Subcutaneous adipose tissue (tissue), 4 donors: ENCODE data around the gene NOM1. TPM values are rescaled to one million over a fixed set of nuclear protein-coding genes. Genes with fewer than 3 reads are reported as not detected.

Source experiments
- CTCF ChIP-seq: fragments of 450-650 bp; IDR thresholded peaks from one replicate; pipeline ENCODE4 v1.5.1; 2016; ENCODE audit warnings: low read depth, mild to moderate bottlenecking, control low read depth, antibody characterized with exemption, moderate library complexity
- total RNA-seq, 4 donors: library from RNA; depleted of rRNA; stranded (reverse); fragments of >200 nt; gene quantifications; one replicate each; pipeline ENCODE4 v1.1.0, GENCODE V29; 2016

Gene NOM1
- total RNA-seq, 4 donors from 2014 or later = 12.7 to 25.1 (median 18.7) TPM

DNA sequence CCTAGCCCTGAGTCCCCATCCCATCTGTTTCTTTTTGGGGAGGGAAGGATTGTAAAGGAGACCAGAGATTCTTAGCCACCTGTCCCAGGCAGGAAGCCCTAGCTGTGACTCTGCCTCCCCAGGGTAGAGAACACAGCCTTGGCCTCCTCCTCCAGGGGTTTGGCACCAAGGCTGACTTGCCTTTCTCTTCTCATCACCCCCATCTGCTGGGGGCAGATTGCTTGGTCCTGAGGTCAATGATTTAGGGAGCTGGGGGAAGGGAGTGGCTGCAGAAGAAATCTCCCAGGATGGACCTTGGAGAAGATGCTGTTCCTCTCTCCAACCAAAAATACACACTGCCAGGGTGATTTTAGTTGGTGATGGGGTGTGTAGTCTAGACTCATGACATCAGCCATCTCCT, 63.6 kb downstream of the NOM1 start:
- no peak for TF ChIP-seq CTCF

GRCh38 chr7:157013602-157014549, 64.4 kb downstream of the NOM1 start:
- no peak for TF ChIP-seq CTCF

DNA sequence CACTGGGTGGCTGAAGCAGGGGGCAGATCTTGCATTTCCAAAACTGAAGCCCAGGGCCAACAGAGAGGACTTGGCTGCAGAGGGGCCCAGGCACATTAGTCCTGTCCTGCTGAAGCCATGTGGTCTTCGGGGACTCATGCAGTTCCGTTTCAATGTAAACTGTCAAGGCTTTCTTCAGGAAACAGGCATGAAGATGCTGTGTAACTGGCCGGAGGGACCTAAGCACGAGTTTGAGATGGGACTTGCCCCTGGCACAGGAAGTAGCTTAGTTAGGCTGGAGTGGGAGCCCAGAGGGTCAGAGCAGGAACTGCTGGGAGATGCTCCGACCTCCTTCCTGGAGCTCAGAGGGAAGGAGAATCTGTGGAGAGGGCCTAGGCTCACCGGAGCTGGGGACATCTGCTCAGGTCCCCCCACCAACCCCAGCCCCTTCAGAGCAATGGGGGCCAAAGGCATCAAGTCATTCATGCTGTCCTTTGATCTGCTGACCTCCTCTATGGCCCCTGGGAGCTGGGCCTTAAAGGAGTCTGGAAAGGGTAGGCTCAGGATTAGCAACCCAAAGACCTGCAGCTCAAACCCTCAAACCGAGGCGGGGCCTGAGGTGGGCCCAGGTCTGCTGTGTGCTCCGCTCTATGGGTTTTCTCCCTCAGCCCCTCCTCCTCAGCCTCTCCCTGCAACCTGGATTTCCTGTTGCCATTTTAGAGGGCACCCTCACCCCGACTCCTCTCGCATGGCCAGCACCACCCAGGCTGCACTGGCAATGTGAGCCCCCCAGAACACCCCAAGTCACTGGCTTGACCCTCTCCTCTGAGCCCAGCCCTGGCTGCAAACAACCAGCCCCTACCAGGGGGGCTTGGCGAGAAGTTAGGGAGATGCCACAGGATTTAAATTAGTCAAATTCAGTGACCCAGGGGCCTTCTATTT, 65.4 kb downstream of the NOM1 start:
- no peak for TF ChIP-seq CTCF

GRCh38 chr7:157016024-157016351, 66.5 kb downstream of the NOM1 start:
- no peak for TF ChIP-seq CTCF

GRCh38 chr7:157016352-157017041, 67.0 kb downstream of the NOM1 start:
- TF ChIP-seq CTCF = no peak

- TF ChIP-seq CTCF = no peak
Measured at GRCh38 chr7:157017149-157017548, 67.6 kb downstream of the NOM1 start.
